Measurements from ENCODE around the gene DMC1. TPM values are rescaled to one million over a fixed set of nuclear protein-coding genes. Genes with fewer than 3 reads are reported as not detected.

Gene DMC1
- total and polyA plus RNA-seq, 9 of the 15 experiments (the other 6 are each of a cell fraction or from before 2014, with no cell fraction given) = 5.5 to 55.5 (median 9.8) TPM

- TF ChIP-seq BRD4 (IDR thresholded peaks at IDR 0.05) (0 out of 2 replicates have a peak, but pooled peaks have one; percentile 13), ZNF316 (IDR thresholded peaks at IDR 0.05) (no peak), FOXK2 (conservative IDR thresholded peaks at IDR 0.05 in 1 of 2, IDR thresholded peaks at IDR 0.05 in 1 of 2; ENCODE audit: low read depth in 2 of 2) (peak in 1 of 2 experiments; percentile 87; a peak in 2 of 4 replicates), ZBTB7A (IDR thresholded peaks at IDR 0.05; ENCODE audit: borderline replicate concordance, control insufficient read depth, low read depth, low read length) (0 out of 2 replicates have a peak, but pooled peaks have one; percentile 1), ZNF592 (IDR thresholded peaks at IDR 0.05) (0 out of 2 replicates have a peak, but pooled peaks have one; percentile 32), STAG1 (CRISPR knock-in tag; IDR thresholded peaks at IDR 0.05; ENCODE audit: borderline replicate concordance) (0 out of 2 replicates have a peak, but pooled peaks have one; percentile 11)
These were observed 607 bp downstream of the DMC1 start (continued) for GRCh38 chr22:38569181-38569971.

All from K562 (cell line).